Lung microvascular endothelial cell (primary cell): ENCODE measurements around the gene TARBP1. TPM values are rescaled to one million over a fixed set of nuclear protein-coding genes. Genes with fewer than 3 reads are reported as not detected.
A peak's percentile ranks its signal among the peaks of the same experiment; 100 is the strongest.
"Not testable (repeated sequence)": the region's sequence is repeated elsewhere in the genome, so short reads cannot be mapped to it uniquely, and the experiment has no call there.

Source experiments
- DNase-seq, 2 donors: peaks; one replicate each; pipeline versions ENCODE4 v3.0.0 to v3.0.0-alpha.2; 2010; ENCODE audit warnings: low read depth in 2 of 2
- total RNA-seq: library from RNA; depleted of rRNA; stranded (reverse); fragments of >200 nt; gene quantifications from 2 replicates; pipeline ENCODE4 v1.2.1, GENCODE V29; 2014

Gene TARBP1
- total RNA-seq, 1 donor from 2014 or later: 13.5 TPM

DNA sequence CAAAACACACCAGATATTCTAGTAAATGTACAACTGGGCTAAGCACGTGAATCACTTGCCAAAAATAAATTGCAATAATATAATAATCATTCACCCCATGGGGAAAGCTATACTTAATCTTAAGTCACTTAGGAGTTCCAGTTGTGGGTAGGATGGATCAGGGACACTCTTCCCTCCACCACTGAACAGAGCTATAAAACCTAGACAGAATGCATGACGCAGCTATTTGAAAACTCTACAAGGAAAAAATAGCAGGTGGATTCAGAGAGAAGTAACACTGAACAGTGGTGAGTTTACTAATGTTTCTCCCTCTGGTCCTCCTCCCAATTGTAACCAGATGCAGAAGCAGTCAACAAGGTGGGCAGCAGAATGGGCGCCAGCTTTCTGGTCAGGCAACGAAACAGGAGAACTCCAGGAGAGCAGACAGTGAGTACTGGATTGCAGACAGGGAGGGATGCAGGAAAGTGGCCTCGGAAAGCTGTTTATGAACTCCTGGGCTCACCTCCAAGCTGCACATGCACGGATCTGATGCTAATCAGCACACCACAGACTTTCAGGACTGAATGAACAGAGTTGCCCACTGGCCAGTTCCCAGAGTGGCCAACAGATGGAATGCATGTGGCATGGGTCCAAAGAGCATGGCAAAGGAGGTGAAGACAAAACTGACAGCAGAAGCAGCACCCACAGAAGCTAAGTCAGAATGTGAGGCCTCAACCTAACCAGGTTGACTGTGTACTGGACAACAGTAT, 41.4 kb downstream of the TARBP1 start:
- DNase-seq: peak; percentile 53 to 84

- no peak for DNase-seq
Measured at GRCh38 chr1:234435620-234436019, 43.4 kb downstream of the TARBP1 start.

GRCh38 chr1:234434706-234435105, 44.3 kb downstream of the TARBP1 start:
- DNase-seq: no peak

- DNase-seq: peak in 1 of 2 donors; percentile 64
Measured at GRCh38 chr1:234433563-234434285, 45.3 kb downstream of the TARBP1 start.

DNA sequence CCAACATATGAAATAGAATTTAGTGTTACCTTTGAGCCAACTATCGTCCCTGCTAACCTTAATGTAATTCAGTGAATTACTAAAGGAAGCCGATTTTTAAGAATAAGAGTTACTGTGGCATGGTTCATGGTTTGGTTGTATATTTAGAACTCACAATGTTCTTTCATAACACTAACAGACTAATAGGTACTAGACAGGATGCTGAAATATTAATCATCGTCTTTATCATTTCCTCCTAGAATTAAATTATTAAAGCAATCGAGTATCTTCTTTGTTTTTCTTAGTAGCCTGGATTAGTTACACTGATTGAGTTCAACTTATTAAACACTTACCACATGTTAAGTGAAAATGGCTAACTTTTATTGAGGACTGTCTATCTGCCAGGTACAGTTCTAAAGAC, 47.7 kb downstream of the TARBP1 start:
- peak in 1 of 2 donors; percentile 52 for DNase-seq

DNA sequence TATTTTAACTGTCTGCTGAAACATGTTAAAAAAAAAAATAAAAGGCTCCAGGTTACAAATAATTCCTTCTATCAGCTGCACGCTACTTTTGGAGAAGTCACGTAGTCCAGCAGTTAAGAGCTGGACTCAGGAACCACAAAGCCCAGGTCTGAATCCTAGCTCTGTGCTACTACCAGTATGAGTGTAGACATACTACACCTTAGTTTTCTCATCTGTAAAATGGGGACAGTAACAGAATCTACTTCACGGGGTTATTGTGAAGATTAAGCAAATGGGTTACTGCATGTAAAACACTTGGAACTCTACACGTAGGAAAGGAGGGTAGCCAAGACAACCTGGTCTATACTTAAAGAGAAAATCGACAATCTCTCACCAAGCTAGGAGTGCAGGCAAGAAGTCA, 48.3 kb downstream of the TARBP1 start:
- DNase-seq: no peak

DNA sequence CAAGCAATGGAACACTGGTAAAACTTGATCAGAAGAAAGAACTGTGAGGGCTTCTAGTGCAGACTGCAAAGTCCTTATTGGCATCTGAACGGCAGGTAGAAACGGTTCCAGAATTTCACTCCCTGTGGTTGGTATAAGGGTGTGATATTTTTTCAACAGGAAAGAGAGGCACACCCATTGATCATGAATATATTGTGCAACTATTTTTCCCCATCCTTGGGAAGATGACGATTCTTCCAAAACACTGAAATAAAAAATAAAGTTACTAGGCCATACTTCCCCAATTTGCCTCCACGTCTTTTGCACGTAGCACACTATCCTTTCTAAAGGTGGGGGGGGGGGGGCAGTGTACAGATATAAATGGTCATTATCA, 49.6 kb downstream of the TARBP1 start:
- DNase-seq: no peak

- peak; percentile 6 to 72 for DNase-seq
Measured at GRCh38 chr1:234427950-234428646, 50.9 kb downstream of the TARBP1 start.

GRCh38 chr1:234413990-234414389, 65.0 kb downstream of the TARBP1 start:
- no peak for DNase-seq

DNA sequence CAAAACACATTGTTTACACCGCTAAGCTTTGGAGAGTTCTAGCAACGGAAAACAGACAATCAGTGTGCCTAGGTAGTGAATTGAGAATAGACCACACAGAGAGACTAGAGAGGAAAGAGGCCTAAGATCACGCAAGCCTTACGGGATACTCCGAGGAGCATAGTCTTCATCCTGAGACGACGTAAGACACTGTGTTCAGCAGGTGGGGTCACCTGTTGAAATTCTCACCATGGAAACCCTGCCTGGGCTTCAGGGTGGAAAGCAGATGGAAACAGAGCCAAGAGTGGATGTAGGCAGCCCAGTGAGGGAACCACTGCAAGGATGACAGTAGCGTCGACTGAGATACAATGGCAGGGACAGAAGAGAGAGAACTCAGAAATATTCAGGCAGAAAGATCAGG, 65.5 kb downstream of the TARBP1 start:
- DNase-seq: no peak

DNA sequence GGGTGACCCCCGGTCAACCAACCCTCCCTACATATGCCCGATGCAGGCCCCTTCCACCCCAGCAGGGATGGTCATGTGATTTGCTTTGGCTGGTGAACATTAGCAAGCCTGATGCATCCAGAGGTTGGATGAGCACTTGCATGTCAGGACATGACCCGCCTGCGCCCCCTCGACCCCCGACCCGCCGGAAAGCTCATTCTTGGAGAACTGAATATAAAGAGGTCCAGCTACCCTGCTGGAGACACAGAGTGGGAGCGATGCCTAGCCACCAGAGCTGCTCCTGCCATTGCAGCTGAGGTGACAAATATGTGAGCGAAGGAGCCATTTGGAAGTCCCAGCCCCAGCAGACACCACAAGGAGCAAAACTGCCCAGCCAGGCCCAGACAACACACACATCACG, 66.1 kb downstream of the TARBP1 start:
- no peak for DNase-seq

DNA sequence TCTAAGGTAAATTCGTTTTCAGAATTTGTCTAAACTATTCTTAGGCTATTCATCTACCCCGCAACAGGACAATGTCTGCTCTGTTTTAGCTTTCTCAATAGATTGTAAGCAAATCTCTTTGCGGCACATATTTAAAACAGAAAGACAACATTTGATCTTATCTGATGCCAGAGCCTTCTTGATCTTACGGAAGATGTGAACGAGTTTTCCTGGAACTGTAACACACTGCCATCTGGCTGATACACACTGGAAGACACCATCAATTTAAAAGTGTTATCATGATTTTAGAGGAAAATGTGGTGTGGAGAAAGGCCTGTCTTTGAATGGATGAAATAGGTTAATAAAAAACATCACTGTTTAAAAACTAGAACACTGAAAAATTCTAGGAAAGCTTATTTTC, 69.7 kb downstream of the TARBP1 start:
- DNase-seq: no peak

DNA sequence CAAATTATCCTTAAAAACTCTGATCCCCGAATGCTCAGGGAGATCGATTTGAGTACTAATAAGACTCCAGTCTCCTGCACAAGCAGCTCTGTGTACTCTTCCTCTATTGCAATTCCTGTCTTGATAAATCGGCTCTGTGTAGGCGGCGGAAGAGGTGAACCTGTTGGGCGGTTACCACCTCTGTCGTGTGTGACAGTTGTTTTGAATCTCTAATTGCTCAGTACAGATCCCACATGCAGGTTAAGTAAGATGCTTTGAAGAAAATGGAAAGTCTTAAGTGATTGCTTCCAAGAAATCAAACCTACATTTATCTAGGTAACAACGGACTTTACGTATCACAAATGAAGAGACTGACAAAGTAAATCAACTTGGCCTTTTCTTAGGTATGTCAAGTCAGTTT, 70.2 kb downstream of the TARBP1 start:
- no peak for DNase-seq

DNA sequence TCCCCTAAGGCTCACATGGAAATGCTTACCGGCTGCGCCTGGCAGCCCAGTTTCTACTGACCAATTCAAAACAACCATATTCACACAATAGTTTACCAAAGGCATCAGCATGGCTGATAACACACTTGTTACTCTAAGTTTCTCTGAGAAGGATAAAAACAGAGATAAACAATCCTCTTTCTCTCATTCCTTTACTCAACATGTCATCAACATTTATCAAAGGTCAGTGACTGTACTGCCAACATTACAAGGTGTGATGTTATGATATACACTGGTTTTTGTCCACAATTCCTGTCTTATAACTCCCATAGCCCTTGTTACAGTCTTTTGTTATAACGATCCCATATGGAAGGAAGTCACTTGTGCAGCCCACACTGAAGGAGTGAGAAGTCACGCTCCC, 72.1 kb downstream of the TARBP1 start:
- DNase-seq: no peak

- no peak for DNase-seq
Measured at GRCh38 chr1:234405676-234406075, 73.3 kb downstream of the TARBP1 start.

DNA sequence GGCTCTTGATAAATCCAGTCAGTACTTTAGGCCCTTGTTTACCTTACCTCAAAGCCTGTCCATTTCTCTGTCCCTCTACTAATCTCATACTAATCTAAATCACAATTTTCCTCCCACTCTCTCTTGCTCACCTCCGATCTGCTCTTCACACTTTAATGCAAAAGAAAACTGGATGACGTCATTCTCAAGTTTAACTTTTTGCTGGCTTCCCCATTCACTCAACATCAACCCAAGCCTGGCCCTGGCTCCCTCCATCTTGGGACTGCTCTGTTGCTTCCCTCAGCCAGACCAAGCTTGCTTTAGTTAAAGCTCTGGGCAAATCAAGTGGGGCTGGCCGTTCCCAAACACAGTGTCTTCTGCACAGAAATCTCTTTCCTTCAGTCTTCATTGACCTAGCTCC, 76.0 kb downstream of the TARBP1 start:
- DNase-seq: no peak

- no peak for DNase-seq
Measured at GRCh38 chr1:234401658-234402057, 77.3 kb downstream of the TARBP1 start.

- peak; percentile 69 to 72 for DNase-seq
Measured at GRCh38 chr1:234400773-234401172, 78.2 kb downstream of the TARBP1 start.

- DNase-seq: not testable (repeated sequence)
Measured at GRCh38 chr1:234399515-234399914, 79.5 kb downstream of the TARBP1 start.

- peak in 1 of 2 donors; percentile 61 for DNase-seq
Measured at GRCh38 chr1:234398849-234399381, 80.1 kb downstream of the TARBP1 start.

- no peak for DNase-seq
Measured at GRCh38 chr1:234397732-234398131, 81.2 kb downstream of the TARBP1 start.

GRCh38 chr1:234396871-234397270, 82.1 kb downstream of the TARBP1 start:
- no peak for DNase-seq
